ENCODE results near the gene KIF13A. TPM values are rescaled to one million over a fixed set of nuclear protein-coding genes. Genes with fewer than 3 reads are reported as not detected.
"Not testable (repeated sequence)": the region's sequence is repeated elsewhere in the genome, so short reads cannot be mapped to it uniquely, and the experiment has no call there.

Gene KIF13A
- total RNA-seq, 2 donors from 2014 or later, result 40.5 to 47.0 TPM

- ATAC-seq; DNase-seq; intact Hi-C loops (cut with DNase I, micrococcal nuclease): not testable (repeated sequence)
Observed at GRCh38 chr6:17947574-17947973, 39.9 kb downstream of the KIF13A start.

GRCh38 chr6:17945575-17945974 is 41.9 kb downstream of the KIF13A start:
- ATAC-seq, result no peak
- intact Hi-C loops (cut with DNase I, micrococcal nuclease), result no loop called here
- DNase-seq, result no peak

GRCh38 chr6:17945111-17945510 is 42.3 kb downstream of the KIF13A start:
- no peak for DNase-seq
- no peak for ATAC-seq
- intact Hi-C loops (cut with DNase I, micrococcal nuclease), result no loop called here

- DNase-seq, result no peak
- intact Hi-C loops (cut with DNase I, micrococcal nuclease), result no loop called here
- no peak for ATAC-seq
Observed at GRCh38 chr6:17941318-17941717, 46.1 kb downstream of the KIF13A start.

GRCh38 chr6:17940151-17940792 is 47.2 kb downstream of the KIF13A start:
- ATAC-seq, result no peak
- intact Hi-C loops (cut with DNase I, micrococcal nuclease), result no loop called here
- DNase-seq, result no peak

- DNase-seq, result no peak
- no peak for ATAC-seq
- intact Hi-C loops (cut with DNase I, micrococcal nuclease), result no loop called here
Observed at GRCh38 chr6:17938901-17939300, 48.5 kb downstream of the KIF13A start.

- ATAC-seq (peak; percentile 13), DNase-seq (no peak)
- intact Hi-C loops (cut with DNase I, micrococcal nuclease), result no loop called here
Observed at GRCh38 chr6:17935188-17936149, 52.0 kb downstream of the KIF13A start.

GRCh38 chr6:17933716-17934115 is 53.7 kb downstream of the KIF13A start:
- DNase-seq, result no peak
- intact Hi-C loops (cut with DNase I, micrococcal nuclease), result no loop called here
- ATAC-seq, result no peak

GRCh38 chr6:17932330-17932852 is 55.0 kb downstream of the KIF13A start:
- ATAC-seq, result peak; percentile 47
- intact Hi-C loops (cut with DNase I, micrococcal nuclease), result no loop called here
- peak in 1 of 2 donors; percentile 45 for DNase-seq

- DNase-seq, result no peak
- ATAC-seq, result no peak
- intact Hi-C loops (cut with DNase I, micrococcal nuclease), result no loop called here
Observed at GRCh38 chr6:17931227-17931626, 56.2 kb downstream of the KIF13A start.

GRCh38 chr6:17930321-17930993 is 57.0 kb downstream of the KIF13A start:
- ATAC-seq, result no peak
- no peak for DNase-seq
- intact Hi-C loops (cut with DNase I, micrococcal nuclease), result no loop called here

- ATAC-seq (no peak), DNase-seq (no peak)
- intact Hi-C loops (cut with DNase I, micrococcal nuclease), result no loop called here
Observed at GRCh38 chr6:17928514-17929430, 58.7 kb downstream of the KIF13A start.

- intact Hi-C loops (cut with DNase I, micrococcal nuclease), result no loop called here
- no peak for DNase-seq
- ATAC-seq, result no peak
Observed at GRCh38 chr6:17927705-17928104, 59.7 kb downstream of the KIF13A start.

GRCh38 chr6:17923401-17923863 is 64.0 kb downstream of the KIF13A start:
- DNase-seq (no peak), ATAC-seq (no peak)
- intact Hi-C loops (cut with DNase I, micrococcal nuclease), result no loop called here

GRCh38 chr6:17921454-17921853 is 66.0 kb downstream of the KIF13A start:
- ATAC-seq (no peak), DNase-seq (no peak)
- intact Hi-C loops (cut with DNase I, micrococcal nuclease), result no loop called here

- no peak for DNase-seq
- ATAC-seq, result no peak
- intact Hi-C loops (cut with DNase I, micrococcal nuclease), result no loop called here
Observed at GRCh38 chr6:17919496-17919895, 67.9 kb downstream of the KIF13A start.

- no peak for ATAC-seq
- intact Hi-C loops (cut with DNase I, micrococcal nuclease), result no loop called here
Observed at GRCh38 chr6:17917837-17918763, 69.3 kb downstream of the KIF13A start.

More at GRCh38 chr6:17917837-17918763, 69.3 kb downstream of the KIF13A start:
- no peak for DNase-seq

Measured in left colon (tissue), 2 donors.